LoVo (cell line): ENCODE measurements around the gene RNF212B.
A peak's percentile ranks its signal among the peaks of the same experiment; 100 is the strongest.

Experiments
- DNase-seq: peaks from one replicate; pipeline ENCODE4 v3.0.0-alpha.2; 2016; ENCODE audit warnings: low spot score

RNF212B gene

DNA sequence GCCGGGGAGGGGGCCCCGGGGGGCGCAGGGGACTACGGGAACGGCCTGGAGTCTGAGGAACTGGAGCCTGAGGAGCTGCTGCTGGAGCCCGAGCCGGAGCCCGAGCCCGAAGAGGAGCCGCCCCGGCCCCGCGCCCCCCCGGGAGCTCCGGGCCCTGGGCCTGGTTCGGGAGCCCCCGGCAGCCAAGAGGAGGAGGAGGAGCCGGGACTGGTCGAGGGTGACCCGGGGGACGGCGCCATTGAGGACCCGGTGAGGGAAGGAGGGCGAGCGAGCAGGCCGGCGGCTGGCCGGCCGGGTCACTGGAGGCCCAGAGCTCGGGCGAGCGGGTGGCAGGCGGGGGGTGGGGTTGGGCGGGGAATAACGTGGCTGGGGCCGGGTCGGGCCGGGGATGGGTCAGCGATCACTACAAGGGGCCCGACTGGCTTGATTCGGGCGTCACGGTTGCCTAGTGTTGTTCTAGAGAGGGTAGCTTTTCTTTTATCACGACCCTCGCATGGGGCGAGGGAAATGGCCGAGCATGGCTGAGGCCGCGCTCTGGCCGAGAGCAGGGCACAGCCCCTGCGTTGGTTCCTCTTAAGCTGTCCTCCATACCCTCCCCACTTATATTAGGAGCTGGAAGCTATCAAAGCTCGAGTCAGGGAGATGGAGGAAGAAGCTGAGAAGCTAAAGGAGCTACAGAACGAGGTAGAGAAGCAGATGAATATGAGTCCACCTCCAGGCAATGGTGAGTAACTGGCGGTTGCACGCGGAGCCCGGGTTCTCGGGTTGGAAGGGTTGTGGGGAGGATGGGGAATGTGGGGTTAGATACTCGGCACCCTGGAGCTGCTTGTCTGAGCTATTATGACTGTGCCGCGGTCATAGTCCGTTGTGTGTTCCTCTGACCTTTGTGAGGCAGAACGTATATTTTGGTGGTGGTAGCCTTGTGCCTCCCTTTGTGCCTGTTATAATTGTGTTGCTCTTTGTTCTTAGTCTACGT lies 84.1 kb downstream of the RNF212B start:
- DNase-seq: peak; percentile 36
